HAP-1 (cell line): Measurements from ENCODE around the gene RSBN1.
A peak's percentile ranks its signal among the peaks of the same experiment; 100 is the strongest.
"Not testable (repeated sequence)": the region's sequence is repeated elsewhere in the genome, so short reads cannot be mapped to it uniquely, and the experiment has no call there.

Experiments used
- DNase-seq, 2 experiments: peaks; one replicate each; pipeline ENCODE4 v3.0.0-alpha.2; 2016 to 2020; ENCODE audit warnings: low spot score in 2 of 2
- H3K27me3 ChIP-seq: fragments of 250-450 bp; sonication (Bioruptor Pico); 2 replicates; pipeline ENCODE4 v1.5.1; 2020; ENCODE audit warnings: low read depth, mild to moderate bottlenecking, moderate library complexity
- H3K36me3 ChIP-seq: fragments of 250-450 bp; sonication (Bioruptor Pico); replicated peaks from 2 replicates; pipeline ENCODE4 v1.5.1; 2020; ENCODE audit warnings: mild to moderate bottlenecking
- H3K4me1 ChIP-seq: fragments of 250-450 bp; sonication (Bioruptor Pico); 2 replicates; pipeline ENCODE4 v1.5.1; 2020; ENCODE audit warnings: mild to moderate bottlenecking
- H3K4me3 ChIP-seq: fragments of 250-450 bp; sonication (Bioruptor Pico); 2 replicates; pipeline ENCODE4 v1.5.1; 2020; ENCODE audit warnings: mild to moderate bottlenecking, moderate library complexity
- H3K9me3 ChIP-seq: fragments of 250-450 bp; sonication (Bioruptor Pico); 2 replicates; pipeline ENCODE4 v1.5.1; 2020; ENCODE audit warnings: mild to moderate bottlenecking, moderate library complexity
- in situ Hi-C: fragments of 300-500 bp; cut with MboI; formaldehyde crosslinking; loops from 3 replicates; pipeline ENCODE4 v1.14.3; 2020; ENCODE audit warnings: low sequenced_read_pairs, inconsistent platforms, mixed read lengths

Gene RSBN1

GRCh38 chr1:113759333-113760101, 52.8 kb downstream of the RSBN1 start, which contains the start of gene PHTF1:
Gene PHTF1, minus strand, starts transcription at chr1:113759486. Its CDS starts 783 bp downstream, at chr1:113758703.
- no peaks in the 10 kb centered on the region for H3K9me3 ChIP-seq
- DNase-seq = peak; percentile 44 to 84
- peaks cover 33% of the 10 kb centered on the region for H3K4me1 ChIP-seq
- peaks cover 6% of the 10 kb centered on the region; the same call in 1 of the 2 replicates for H3K36me3 ChIP-seq
- no peaks in the 10 kb centered on the region for H3K27me3 ChIP-seq
- H3K4me3 ChIP-seq = peak within 1 kb of the TSS; percentile 60
- in situ Hi-C loops = no loop called here

GRCh38 chr1:113758631-113759332, 53.5 kb downstream of the RSBN1 start:
- DNase-seq = peak; percentile 41 to 81
- Histone ChIP-seq H3K36me3 (peaks cover 6% of the 10 kb centered on the region; the same call in 1 of the 2 replicates), H3K9me3 (no peaks in the 10 kb centered on the region), H3K4me3 (peak overlapping the region; percentile 60), H3K27me3 (no peaks in the 10 kb centered on the region), H3K4me1 (peaks cover 29% of the 10 kb centered on the region)
- in situ Hi-C loops = no loop called here

DNA sequence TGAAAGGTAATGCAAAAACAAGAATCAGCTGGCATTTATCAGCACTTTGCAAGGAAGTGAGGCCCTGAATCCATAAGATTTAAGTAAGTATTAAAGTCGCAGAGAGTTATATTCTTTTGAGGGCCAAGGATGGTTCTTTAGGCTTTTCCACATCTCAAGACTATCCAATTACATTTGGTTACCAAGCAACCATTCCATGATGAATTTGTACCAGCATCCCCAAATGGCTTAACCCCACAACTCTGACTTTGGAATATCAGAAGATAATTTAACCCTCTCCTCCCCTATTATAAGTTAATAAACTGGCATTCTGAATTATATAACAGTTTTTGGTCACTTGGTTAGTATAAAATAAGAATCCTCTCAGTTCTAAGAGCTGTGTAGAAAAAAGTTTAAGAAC, 55.8 kb downstream of the RSBN1 start:
- in situ Hi-C loops = no loop called here
- no peak overlapping the region for H3K4me3 ChIP-seq
- H3K27me3 ChIP-seq = no peaks in the 10 kb centered on the region
- peaks cover 3% of the 10 kb centered on the region for H3K36me3 ChIP-seq
- peaks cover 15% of the 10 kb centered on the region for H3K4me1 ChIP-seq
- no peak for DNase-seq
- no peaks in the 10 kb centered on the region for H3K9me3 ChIP-seq

DNA sequence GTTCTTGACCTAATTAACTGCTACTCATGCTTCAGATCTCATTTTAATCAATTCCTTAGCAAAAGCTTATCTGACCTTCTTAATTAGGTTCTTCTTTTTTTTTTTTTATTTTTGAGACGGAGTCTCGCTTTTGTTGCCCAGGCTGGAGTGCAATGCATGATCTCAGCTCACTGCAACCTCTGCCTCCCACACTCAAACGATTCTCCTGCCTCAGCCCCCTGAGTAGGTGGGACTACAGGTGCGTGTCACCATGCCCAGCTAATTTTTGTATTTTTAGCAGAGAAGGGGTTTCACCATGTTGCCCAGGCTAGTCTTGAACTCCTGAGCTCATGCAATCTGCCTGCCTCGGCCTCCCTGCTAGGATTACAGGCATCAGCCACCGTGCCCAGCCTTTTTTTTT, 58.9 kb downstream of the RSBN1 start:
- H3K9me3 ChIP-seq, DNase-seq, H3K27me3 ChIP-seq, H3K4me3 ChIP-seq, H3K4me1 ChIP-seq, H3K36me3 ChIP-seq, in situ Hi-C loops: not testable (repeated sequence)

- in situ Hi-C loops = no loop called here
- H3K4me1 ChIP-seq = no peaks in the 10 kb centered on the region; the same call in 1 of the 2 replicates
- no peaks in the 10 kb centered on the region for H3K27me3 ChIP-seq
Observed at GRCh38 chr1:113751516-113751915, 60.8 kb downstream of the RSBN1 start.

GRCh38 chr1:113751114-113751513, 61.2 kb downstream of the RSBN1 start:
- H3K36me3 ChIP-seq = no peaks in the 10 kb centered on the region; the same call in 1 of the 2 replicates
- no peaks in the 10 kb centered on the region; the same call in 1 of the 2 replicates for H3K4me1 ChIP-seq
- DNase-seq = no peak
- in situ Hi-C loops = no loop called here
- no peaks in the 10 kb centered on the region for H3K27me3 ChIP-seq
- H3K4me3 ChIP-seq = no peak overlapping the region
- no peaks in the 10 kb centered on the region for H3K9me3 ChIP-seq

More at GRCh38 chr1:113751516-113751915, 60.8 kb downstream of the RSBN1 start:
- peaks cover 1% of the 10 kb centered on the region for H3K36me3 ChIP-seq
- no peak overlapping the region for H3K4me3 ChIP-seq
- H3K9me3 ChIP-seq = no peaks in the 10 kb centered on the region
- DNase-seq = no peak

DNA sequence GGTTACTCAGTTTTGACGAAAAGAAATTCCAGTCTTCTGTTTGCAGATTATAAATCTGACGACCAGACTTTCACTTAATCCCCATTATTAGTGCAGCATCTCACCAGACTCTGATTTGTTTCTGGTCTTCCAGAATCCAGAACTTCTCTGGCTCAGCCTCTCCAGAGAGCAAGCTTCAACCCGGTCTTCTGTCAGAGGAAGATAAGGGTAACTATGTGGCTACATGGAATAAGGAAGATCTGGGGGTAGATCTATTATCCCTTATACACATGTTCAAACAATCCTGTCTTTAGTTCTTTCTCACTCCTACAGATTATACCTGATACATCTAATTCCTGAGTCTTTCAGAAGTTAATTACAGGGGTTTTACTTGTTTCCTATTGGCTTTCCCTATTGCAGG, 62.9 kb downstream of the RSBN1 start:
- no peaks in the 10 kb centered on the region for H3K27me3 ChIP-seq
- H3K36me3 ChIP-seq = no peaks in the 10 kb centered on the region; the same call in 1 of the 2 replicates
- no peaks in the 10 kb centered on the region for H3K9me3 ChIP-seq
- in situ Hi-C loops = no loop called here
- no peaks in the 10 kb centered on the region; the same call in 1 of the 2 replicates for H3K4me1 ChIP-seq
- no peak overlapping the region for H3K4me3 ChIP-seq
- no peak for DNase-seq

DNA sequence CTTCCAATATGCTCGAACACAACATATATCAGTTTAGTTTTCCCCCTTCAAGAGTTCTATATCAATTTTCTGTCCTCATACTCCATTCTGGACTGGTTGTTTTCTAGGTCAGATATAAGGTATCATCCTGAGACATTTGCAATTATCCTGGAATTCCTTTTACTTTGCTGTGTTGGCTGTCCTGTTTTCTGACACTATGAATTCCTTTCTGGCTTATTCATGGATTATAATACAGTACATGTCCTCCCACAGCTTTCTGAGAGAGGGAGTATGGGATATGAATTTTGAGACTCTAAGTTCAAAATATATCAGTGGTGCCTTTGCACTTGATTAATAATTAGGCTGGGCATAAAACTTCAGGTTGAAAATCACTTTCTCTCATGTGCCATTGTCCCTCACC, 64.9 kb downstream of the RSBN1 start:
- DNase-seq = no peak
- no peaks in the 10 kb centered on the region for H3K9me3 ChIP-seq
- in situ Hi-C loops = no loop called here
- H3K4me3 ChIP-seq = no peak overlapping the region
- no peaks in the 10 kb centered on the region; the same call in 1 of the 2 replicates for H3K4me1 ChIP-seq
- no peaks in the 10 kb centered on the region for H3K27me3 ChIP-seq
- H3K36me3 ChIP-seq = no peaks in the 10 kb centered on the region; the same call in 1 of the 2 replicates

DNA sequence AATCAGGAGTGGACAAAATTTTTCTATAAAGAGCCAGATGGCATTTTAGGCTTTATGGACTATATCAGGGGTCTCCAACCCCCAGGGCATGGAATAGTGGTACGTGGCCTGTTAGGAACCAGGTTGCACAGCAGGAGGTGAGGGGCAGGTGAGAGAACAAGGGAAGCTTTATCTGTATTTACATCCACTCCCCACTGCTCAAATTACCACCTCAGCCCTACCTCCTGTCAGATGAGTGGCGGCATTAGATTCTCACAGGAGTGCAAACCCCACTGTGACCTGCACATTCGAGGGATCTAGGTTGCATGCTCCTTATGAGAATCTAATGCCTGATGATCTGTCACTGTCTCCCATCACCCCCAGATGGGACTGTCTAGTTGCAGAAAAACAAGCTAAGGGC, 66.9 kb downstream of the RSBN1 start:
- Histone ChIP-seq H3K4me1 (no peaks in the 10 kb centered on the region; the same call in 1 of the 2 replicates), H3K36me3 (no peaks in the 10 kb centered on the region; the same call in 1 of the 2 replicates), H3K4me3 (no peak overlapping the region), H3K27me3 (no peaks in the 10 kb centered on the region), H3K9me3 (no peaks in the 10 kb centered on the region)
- DNase-seq = no peak
- in situ Hi-C loops = no loop called here

DNA sequence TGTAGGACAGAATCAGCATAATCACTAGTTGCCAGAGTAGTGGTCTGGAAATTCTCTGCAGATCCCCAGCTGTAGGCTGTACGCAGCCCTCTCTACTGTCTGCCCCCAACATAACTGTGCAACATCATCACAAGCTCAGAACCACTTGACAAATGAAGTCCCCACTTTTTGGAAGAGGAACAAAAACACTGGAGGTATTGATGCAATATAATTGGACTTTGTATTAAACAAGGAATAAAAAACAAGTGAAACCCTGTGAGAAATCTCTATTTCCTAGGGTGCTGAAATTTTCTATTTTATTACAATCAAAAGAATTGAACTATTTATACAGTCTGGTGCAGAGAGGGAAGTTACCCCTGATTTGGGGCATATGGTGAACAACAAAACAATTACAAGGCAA, 68.2 kb downstream of the RSBN1 start:
- no peaks in the 10 kb centered on the region for H3K4me1 ChIP-seq
- H3K4me3 ChIP-seq = no peak overlapping the region
- H3K36me3 ChIP-seq = no peaks in the 10 kb centered on the region; the same call in 1 of the 2 replicates
- in situ Hi-C loops = no loop called here
- DNase-seq = no peak
- no peaks in the 10 kb centered on the region for H3K9me3 ChIP-seq
- no peaks in the 10 kb centered on the region for H3K27me3 ChIP-seq

- Histone ChIP-seq H3K27me3 (no peaks in the 10 kb centered on the region), H3K9me3 (no peaks in the 10 kb centered on the region), H3K4me1 (no peaks in the 10 kb centered on the region), H3K4me3 (no peak overlapping the region), H3K36me3 (peaks cover 4% of the 10 kb centered on the region)
- DNase-seq = no peak
- in situ Hi-C loops = no loop called here
Observed at GRCh38 chr1:113742515-113742914, 69.8 kb downstream of the RSBN1 start.

DNA sequence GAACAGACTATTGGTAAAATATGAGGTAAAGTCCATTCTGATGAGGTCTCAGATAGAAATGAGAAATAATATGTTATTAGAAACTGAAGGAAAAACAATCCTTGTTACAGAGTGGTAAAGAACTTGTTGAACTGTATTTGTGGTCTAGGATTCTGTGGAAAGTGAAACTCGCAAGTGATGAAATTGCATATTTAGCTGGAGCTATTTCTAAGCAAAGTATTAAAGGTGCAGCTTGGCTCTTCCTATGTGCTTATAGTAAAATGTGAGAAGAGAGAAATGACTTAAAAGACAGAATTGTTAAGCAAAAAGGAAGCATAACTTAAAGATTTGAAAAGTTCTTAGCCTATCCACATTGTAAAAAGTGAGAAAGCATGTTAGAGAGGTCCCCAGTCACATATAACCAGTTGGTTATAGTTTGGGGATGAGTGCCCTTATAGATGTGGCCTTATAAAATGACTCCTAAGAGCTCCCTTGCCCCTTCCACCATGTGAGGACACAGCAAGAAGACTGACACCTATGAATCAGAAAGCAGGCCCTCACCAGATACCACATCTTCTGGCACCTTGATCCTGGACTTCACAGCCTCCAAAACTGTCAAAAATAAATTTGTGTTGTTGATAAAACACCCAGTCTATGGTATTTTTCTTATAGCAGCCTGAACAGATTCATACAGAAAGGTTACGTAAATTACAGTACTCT, 77.8 kb downstream of the RSBN1 start:
- no peaks in the 10 kb centered on the region for H3K4me1 ChIP-seq
- in situ Hi-C loops = no loop called here
- no peak for DNase-seq

DNA sequence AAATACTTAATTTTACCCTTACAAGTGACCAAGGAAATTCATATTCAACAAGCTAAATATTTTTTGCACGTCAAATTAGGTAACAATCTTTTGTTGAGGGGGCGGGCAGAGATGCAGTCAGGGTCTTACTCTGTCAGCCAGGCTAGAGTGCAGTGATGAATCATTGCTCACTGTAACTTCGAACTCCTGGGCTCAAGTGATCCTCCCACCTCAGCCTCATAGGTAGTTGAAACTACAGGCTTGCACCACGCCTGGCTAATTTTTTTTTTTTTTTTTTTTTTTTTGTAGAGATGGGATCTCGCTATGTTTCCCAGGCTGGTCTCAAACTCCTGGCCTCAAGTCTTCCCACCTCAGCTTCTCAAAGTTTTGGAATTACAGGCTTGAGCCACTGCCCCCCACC, 79.5 kb downstream of the RSBN1 start:
- in situ Hi-C loops = no loop called here
- H3K4me1 ChIP-seq = no peaks in the 10 kb centered on the region

More for the DNA sequence above, 77.8 kb downstream of the RSBN1 start:
- Histone ChIP-seq H3K9me3 (no peaks in the 10 kb centered on the region), H3K27me3 (no peaks in the 10 kb centered on the region), H3K4me3 (no peak overlapping the region), H3K36me3 (peaks cover 12% of the 10 kb centered on the region)

More for the DNA sequence above, 79.5 kb downstream of the RSBN1 start:
- Histone ChIP-seq H3K4me3 (no peak overlapping the region), H3K36me3 (peaks cover 15% of the 10 kb centered on the region), H3K27me3 (no peaks in the 10 kb centered on the region), H3K9me3 (no peaks in the 10 kb centered on the region)
- no peak for DNase-seq
